Measurements from ENCODE around the gene SYNGR2. TPM values are rescaled to one million over a fixed set of nuclear protein-coding genes. Genes with fewer than 3 reads are reported as not detected.

SYNGR2 gene
- polyA plus RNA-seq, 3 donors from 2014 or later: 113 to 230 (median 132) TPM

- no peak for DNase-seq
- Mint-ChIP-seq H3K27me3 (ENCODE audit: low read depth in 3 of 3) (peaks cover 0 to 4% (median 0%) of the 10 kb centered on the region in 3 donors), H3K4me3 (no peak overlapping the region), H3K9me3 (no peaks in the 10 kb centered on the region), H3K36me3 (no peaks in the 10 kb centered on the region), H3K27ac (peak overlapping the region in 1 of 6 donors; percentile 62), H3K4me1 (peaks cover 0 to 4% of the 10 kb centered on the region in 2 donors)
Measured at GRCh38 chr17:78200451-78200850, 32.1 kb downstream of the SYNGR2 start.

- no peak for DNase-seq
- H3K27ac Mint-ChIP-seq: no peak overlapping the region
- no peak overlapping the region for H3K4me3 Mint-ChIP-seq
- peaks cover 0 to 2% (median 0%) of the 10 kb centered on the region in 3 donors for H3K27me3 Mint-ChIP-seq (ENCODE audit: low read depth in 3 of 3)
- no peaks in the 10 kb centered on the region for H3K9me3 Mint-ChIP-seq
- no peaks in the 10 kb centered on the region for H3K36me3 Mint-ChIP-seq
- H3K4me1 Mint-ChIP-seq: peaks cover 0 to 4% of the 10 kb centered on the region in 2 donors
Measured at GRCh38 chr17:78202666-78203065, 34.3 kb downstream of the SYNGR2 start.

GRCh38 chr17:78204387-78205123 is 36.2 kb downstream of the SYNGR2 start:
- H3K27ac Mint-ChIP-seq: no peak overlapping the region
- H3K4me3 Mint-ChIP-seq: no peak overlapping the region
- no peaks in the 10 kb centered on the region for H3K36me3 Mint-ChIP-seq
- peaks cover 0 to 2% (median 0%) of the 10 kb centered on the region in 3 donors for H3K27me3 Mint-ChIP-seq (ENCODE audit: low read depth in 3 of 3)
- no peaks in the 10 kb centered on the region for H3K4me1 Mint-ChIP-seq
- no peaks in the 10 kb centered on the region for H3K9me3 Mint-ChIP-seq
- no peak for DNase-seq

- Mint-ChIP-seq H3K36me3 (no peaks in the 10 kb centered on the region), H3K4me1 (no peaks in the 10 kb centered on the region), H3K27ac (no peak overlapping the region), H3K9me3 (no peaks in the 10 kb centered on the region), H3K27me3 (ENCODE audit: low read depth in 3 of 3) (peaks cover 0 to 2% (median 0%) of the 10 kb centered on the region in 3 donors), H3K4me3 (no peak overlapping the region)
- DNase-seq: no peak
Measured at GRCh38 chr17:78205124-78205775, 36.9 kb downstream of the SYNGR2 start.

- no peaks in the 10 kb centered on the region for H3K4me1 Mint-ChIP-seq
- H3K27ac Mint-ChIP-seq: no peak overlapping the region
- peaks cover 0 to 2% (median 0%) of the 10 kb centered on the region in 3 donors for H3K27me3 Mint-ChIP-seq (ENCODE audit: low read depth in 3 of 3)
- DNase-seq: no peak
- no peaks in the 10 kb centered on the region for H3K9me3 Mint-ChIP-seq
- H3K4me3 Mint-ChIP-seq: no peak overlapping the region
- no peaks in the 10 kb centered on the region for H3K36me3 Mint-ChIP-seq
Measured at GRCh38 chr17:78206298-78206697, 37.9 kb downstream of the SYNGR2 start.

GRCh38 chr17:78208486-78208885 is 40.1 kb downstream of the SYNGR2 start:
- no peak for DNase-seq
- Mint-ChIP-seq H3K27me3 (ENCODE audit: low read depth in 3 of 3) (no peaks in the 10 kb centered on the region), H3K36me3 (no peaks in the 10 kb centered on the region), H3K4me3 (no peak overlapping the region), H3K27ac (no peak overlapping the region), H3K4me1 (no peaks in the 10 kb centered on the region), H3K9me3 (no peaks in the 10 kb centered on the region)

GRCh38 chr17:78210111-78210510 is 41.7 kb downstream of the SYNGR2 start:
- no peak for DNase-seq
- H3K9me3 Mint-ChIP-seq: no peaks in the 10 kb centered on the region
- H3K27ac Mint-ChIP-seq: no peak overlapping the region
- peaks cover 0 to 3% of the 10 kb centered on the region in 2 donors for H3K4me1 Mint-ChIP-seq
- H3K36me3 Mint-ChIP-seq: no peaks in the 10 kb centered on the region
- H3K4me3 Mint-ChIP-seq: no peak overlapping the region
- H3K27me3 Mint-ChIP-seq (ENCODE audit: low read depth in 3 of 3): no peaks in the 10 kb centered on the region

GRCh38 chr17:78211032-78211431 is 42.7 kb downstream of the SYNGR2 start:
- no peak overlapping the region for H3K27ac Mint-ChIP-seq
- DNase-seq: no peak
- no peak overlapping the region for H3K4me3 Mint-ChIP-seq
- no peaks in the 10 kb centered on the region for H3K9me3 Mint-ChIP-seq
- H3K4me1 Mint-ChIP-seq: peaks cover 0 to 3% of the 10 kb centered on the region in 2 donors
- H3K27me3 Mint-ChIP-seq (ENCODE audit: low read depth in 3 of 3): no peaks in the 10 kb centered on the region
- no peaks in the 10 kb centered on the region for H3K36me3 Mint-ChIP-seq

GRCh38 chr17:78214016-78214705 is 45.8 kb downstream of the SYNGR2 start, which contains the start of gene BIRC5:
Gene BIRC5 (plus strand): TSS chr17:78214253. CDS start chr17:78214317, 64 bp downstream.
- Mint-ChIP-seq H3K36me3 (no peaks in the 10 kb centered on the region), H3K4me1 (peaks cover 0 to 3% of the 10 kb centered on the region in 2 donors), H3K27ac (peak within 1 kb of the TSS in 1 of 6 donors; percentile 34), H3K27me3 (ENCODE audit: low read depth in 3 of 3) (no peaks in the 10 kb centered on the region), H3K9me3 (no peaks in the 10 kb centered on the region), H3K4me3 (peak within 1 kb of the TSS; percentile 69 to 85 (median 80))
- DNase-seq: peak; percentile 84 to 86 (median 85)

- peaks cover 0 to 3% of the 10 kb centered on the region in 2 donors for H3K4me1 Mint-ChIP-seq
- no peak overlapping the region for H3K27ac Mint-ChIP-seq
- H3K27me3 Mint-ChIP-seq (ENCODE audit: low read depth in 3 of 3): no peaks in the 10 kb centered on the region
- no peaks in the 10 kb centered on the region for H3K36me3 Mint-ChIP-seq
- no peaks in the 10 kb centered on the region for H3K9me3 Mint-ChIP-seq
- DNase-seq: no peak
- H3K4me3 Mint-ChIP-seq: peak overlapping the region; percentile 69 to 85 (median 80)
Measured at GRCh38 chr17:78214706-78215061, 46.3 kb downstream of the SYNGR2 start.

- Mint-ChIP-seq H3K9me3 (no peaks in the 10 kb centered on the region), H3K36me3 (no peaks in the 10 kb centered on the region), H3K27ac (peak overlapping the region in 1 of 6 donors; percentile 36), H3K27me3 (ENCODE audit: low read depth in 3 of 3) (no peaks in the 10 kb centered on the region), H3K4me1 (peaks cover 0 to 2% of the 10 kb centered on the region in 2 donors), H3K4me3 (no peak overlapping the region)
- no peak for DNase-seq
Measured at GRCh38 chr17:78219396-78220150, 51.2 kb downstream of the SYNGR2 start.
